Gastrocnemius medialis (tissue), 4 donors: Measurements from ENCODE around the gene TNIP2. TPM values are rescaled to one million over a fixed set of nuclear protein-coding genes. Genes with fewer than 3 reads are reported as not detected.
A peak's percentile ranks its signal among the peaks of the same experiment; 100 is the strongest.

Experiments used
- ATAC-seq, 2 donors: fragments of 150-250 bp; one replicate each; pipeline ENCODE4 v1.9.1; 2016
- DNase-seq, 2 donors: peaks; one replicate each; pipeline ENCODE4 v3.0.0-alpha.2; 2019
- H3K27ac ChIP-seq, 4 donors: fragments of 200-600 bp; sonication (generic); 1 replicate in 1 of 4; 2 replicates in 3 of 4; pipeline ENCODE4 v1.5.1; 2016 to 2018; ENCODE audit warnings: mild to moderate bottlenecking in 2 of 4, moderate library complexity in 1 of 4
- H3K27me3 ChIP-seq, 3 donors: fragments of 200-600 bp; sonication (generic) in 2 of 3; 1 replicate in 1 of 3; 2 replicates in 2 of 3; pipeline versions ENCODE4 v1.5.1 to v1.6.0; 2016 to 2019; ENCODE audit warnings: mild to moderate bottlenecking in 1 of 3, moderate library complexity in 1 of 3
- H3K36me3 ChIP-seq, 2 donors: fragments of 200-600 bp; sonication (generic) in 1 of 2; one replicate each; pipeline ENCODE4 v1.5.1; 2017 to 2018
- H3K4me1 ChIP-seq, 2 donors: fragments of 200-600 bp; sonication (generic) in 1 of 2; one replicate each; pipeline ENCODE4 v1.5.1; 2016 to 2017; ENCODE audit warnings: mild to moderate bottlenecking in 2 of 2
- H3K4me3 ChIP-seq, 4 donors: fragments of 200-600 bp; sonication (generic) in 3 of 4; 1 replicate in 1 of 4; 2 replicates in 3 of 4; pipeline ENCODE4 v1.5.1; 2016 to 2019; ENCODE audit warnings: mild to moderate bottlenecking in 2 of 4
- H3K9me3 ChIP-seq, 3 donors: fragments of 200-600 bp; sonication (generic) in 2 of 3; 1 replicate in 1 of 3; 2 replicates in 2 of 3; pipeline ENCODE4 v1.5.1; 2016 to 2019
- CTCF ChIP-seq, 5 experiments: fragments of 450-650 bp in 3 of 5; fragments of 200-600 bp in 2 of 5; sonication (generic) in 2 of 5; IDR thresholded peaks in 4 of 5; conservative IDR thresholded peaks in 1 of 5; 1 replicate in 4 of 5; 2 replicates in 1 of 5; pipeline ENCODE4 v1.5.1; 2016 to 2019; ENCODE audit warnings: antibody characterized with exemption in 5 of 5, mild to moderate bottlenecking in 3 of 5, moderate library complexity in 3 of 5
- POLR2A ChIP-seq, 2 donors: fragments of 450-650 bp; IDR thresholded peaks; one replicate each; pipeline ENCODE4 v1.6.1; 2017; ENCODE audit warnings: antibody characterized with exemption in 2 of 2, mild to moderate bottlenecking in 2 of 2, moderate library complexity in 2 of 2
- in situ Hi-C, 4 donors: fragments of 200-750 bp; cut with MboI; loops; one replicate each; pipeline versions ENCODE4 v1.15.0 to v1.8.0; 2017; ENCODE audit warnings: low sequenced_read_pairs in 4 of 4
- intact Hi-C: fragments of 100-400 bp; cut with DNase I; formaldehyde crosslinking; loops from one replicate; pipeline ENCODE4 v1.15.1; 2023; ENCODE audit warnings: low total_unique reads
- total RNA-seq, 4 donors: library from RNA; depleted of rRNA; stranded (reverse); fragments of >200 nt; gene quantifications; one replicate each; pipeline versions ENCODE4 v1.1.0 to v1.2.3, GENCODE V29; 2016

Gene TNIP2
- total RNA-seq, 4 donors from 2014 or later: 36.1 to 81.9 (median 66.5) TPM

GRCh38 chr4:2789351-2789750 lies 33.2 kb upstream of the TNIP2 start:
- DNase-seq: no peak
- ATAC-seq: no peak
- Histone ChIP-seq H3K4me3 (no peak overlapping the region), H3K27ac (no peak overlapping the region), H3K4me1 (peaks cover 16 to 31% of the 10 kb centered on the region in 2 donors), H3K27me3 (no peaks in the 10 kb centered on the region), H3K9me3 (no peaks in the 10 kb centered on the region), H3K36me3 (no peaks in the 10 kb centered on the region)
- intact Hi-C loops (no loop called here), in situ Hi-C loops (no loop called here)
- TF ChIP-seq POLR2A (IDR thresholded peaks at IDR 0.05): no peak
- TF ChIP-seq CTCF (IDR thresholded peaks at IDR 0.05 in 4 of 5, conservative IDR thresholded peaks at IDR 0.05 in 1 of 5): no peak

DNA sequence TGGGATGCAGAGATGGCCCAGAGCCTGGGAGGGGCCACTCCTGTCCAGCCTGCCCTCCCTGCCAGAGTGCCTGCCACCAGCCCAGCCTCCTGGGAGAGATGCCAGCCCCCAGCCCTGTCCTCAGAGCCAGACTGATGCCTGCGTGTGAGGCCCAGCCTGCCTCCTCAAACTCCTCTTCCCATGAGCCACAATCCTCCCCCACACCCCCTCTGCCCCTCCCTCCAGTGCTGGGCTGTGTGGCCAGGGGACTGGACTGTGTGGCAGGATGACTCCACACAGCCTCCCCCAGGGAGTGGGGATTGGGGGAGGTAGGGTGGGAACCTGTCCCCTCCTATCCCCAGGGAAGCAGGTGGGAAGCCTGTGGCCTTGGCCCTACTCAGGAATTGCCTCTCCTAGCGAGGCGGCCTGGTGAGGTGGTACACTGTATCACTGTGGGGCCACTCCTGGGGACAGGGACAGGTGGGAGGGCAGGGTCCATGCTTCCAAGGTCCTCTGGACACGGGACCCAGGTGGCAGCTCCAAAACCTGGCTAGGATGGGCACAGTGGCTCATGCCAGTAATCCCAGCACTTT lies 32.5 kb upstream of the TNIP2 start:
- Histone ChIP-seq H3K4me1 (peaks cover 11 to 24% of the 10 kb centered on the region in 2 donors), H3K27me3 (no peaks in the 10 kb centered on the region), H3K4me3 (no peak overlapping the region), H3K36me3 (no peaks in the 10 kb centered on the region), H3K9me3 (no peaks in the 10 kb centered on the region), H3K27ac (peak overlapping the region in 2 of 4 donors; percentile 5 to 69)
- in situ Hi-C loops (no loop called here), intact Hi-C loops (no loop called here)
- DNase-seq: peak in 1 of 2 donors; percentile 36
- ATAC-seq: no peak
- TF ChIP-seq POLR2A (IDR thresholded peaks at IDR 0.05): no peak
- no peak for TF ChIP-seq CTCF (IDR thresholded peaks at IDR 0.05 in 4 of 5, conservative IDR thresholded peaks at IDR 0.05 in 1 of 5)

- Histone ChIP-seq H3K27ac (peak overlapping the region; percentile 34 to 69 (median 66)), H3K4me1 (peaks cover 11 to 20% of the 10 kb centered on the region in 2 donors), H3K36me3 (no peaks in the 10 kb centered on the region), H3K27me3 (no peaks in the 10 kb centered on the region), H3K9me3 (no peaks in the 10 kb centered on the region), H3K4me3 (no peak overlapping the region)
- DNase-seq (no peak), ATAC-seq (no peak)
- in situ Hi-C loops: no loop called here
- intact Hi-C loops: no loop called here
- TF ChIP-seq POLR2A (IDR thresholded peaks at IDR 0.05) (no peak), CTCF (IDR thresholded peaks at IDR 0.05 in 4 of 5, conservative IDR thresholded peaks at IDR 0.05 in 1 of 5) (no peak)
Measured at GRCh38 chr4:2788101-2788500, 32.0 kb upstream of the TNIP2 start.

DNA sequence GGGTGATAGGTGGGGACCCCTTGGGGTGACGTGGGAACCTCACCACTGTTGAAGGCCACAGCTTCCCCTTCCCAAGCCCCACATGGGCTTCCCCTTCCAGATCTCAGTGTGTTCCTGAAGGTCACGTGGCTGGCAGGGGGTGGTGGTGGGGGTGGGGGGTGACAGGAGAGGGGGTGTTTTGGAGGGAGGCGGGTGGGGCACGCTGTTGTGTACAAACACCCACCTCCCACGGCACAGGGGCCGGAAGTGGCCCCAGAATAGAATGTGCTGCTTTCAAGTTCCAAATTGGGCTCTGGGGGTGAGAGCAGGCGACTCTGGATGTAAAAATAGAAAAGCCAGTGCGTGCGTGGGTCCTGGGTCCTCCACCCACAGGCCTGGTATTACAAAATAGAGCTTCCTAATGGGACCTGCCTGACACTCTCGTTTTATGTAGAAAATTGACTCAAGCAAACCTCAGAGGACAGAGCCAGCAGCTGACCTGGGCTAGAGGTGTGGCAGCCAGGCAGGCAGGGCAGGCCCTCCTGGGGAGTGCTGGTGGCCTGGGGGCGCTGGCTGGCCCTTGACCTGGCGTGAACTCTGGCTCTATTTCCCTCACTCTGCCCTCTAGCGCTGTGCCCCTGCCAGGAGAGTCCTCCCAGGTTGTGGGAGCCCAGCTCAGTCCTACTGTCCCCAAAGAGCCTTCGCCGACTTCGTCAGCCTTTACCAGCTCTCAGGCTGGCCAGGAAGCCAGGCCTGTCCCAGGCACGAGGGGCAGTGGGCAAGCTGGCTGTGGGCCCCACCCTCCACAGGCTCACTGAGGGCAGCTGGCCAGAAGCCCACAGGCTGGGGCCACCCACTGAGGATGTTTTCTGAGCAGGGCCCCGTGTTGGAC lies 31.3 kb upstream of the TNIP2 start:
- H3K4me3 ChIP-seq: no peak overlapping the region
- in situ Hi-C loops: no loop called here
- H3K4me1 ChIP-seq: peaks cover 11 to 20% of the 10 kb centered on the region in 2 donors
- peak overlapping the region; percentile 34 to 69 (median 66) for H3K27ac ChIP-seq
- no peaks in the 10 kb centered on the region for H3K27me3 ChIP-seq
- H3K9me3 ChIP-seq: no peaks in the 10 kb centered on the region
- H3K36me3 ChIP-seq: no peaks in the 10 kb centered on the region
- ATAC-seq (peak; percentile 30 to 35), DNase-seq (peak in 1 of 2 donors; percentile 50)
- no peak for TF ChIP-seq POLR2A (IDR thresholded peaks at IDR 0.05)
- no peak for TF ChIP-seq CTCF (IDR thresholded peaks at IDR 0.05 in 4 of 5, conservative IDR thresholded peaks at IDR 0.05 in 1 of 5)
- intact Hi-C loops: no loop called here
